Skin of body (tissue), 2 donors: ENCODE data around the gene CAD. TPM values are rescaled to one million over a fixed set of nuclear protein-coding genes. Genes with fewer than 3 reads are reported as not detected.

Experiments used
- DNase-seq: peaks from one replicate; lab custom pipeline; 2025; lab: John Stamatoyannopoulos, UW
- total RNA-seq: library from RNA; depleted of rRNA; stranded (reverse); fragments of >200 nt; gene quantifications from one replicate; pipeline ENCODE4 v1.2.3, GENCODE V29; 2014

CAD gene
- total RNA-seq, 1 donor from 2014 or later: 35.2 TPM

DNA sequence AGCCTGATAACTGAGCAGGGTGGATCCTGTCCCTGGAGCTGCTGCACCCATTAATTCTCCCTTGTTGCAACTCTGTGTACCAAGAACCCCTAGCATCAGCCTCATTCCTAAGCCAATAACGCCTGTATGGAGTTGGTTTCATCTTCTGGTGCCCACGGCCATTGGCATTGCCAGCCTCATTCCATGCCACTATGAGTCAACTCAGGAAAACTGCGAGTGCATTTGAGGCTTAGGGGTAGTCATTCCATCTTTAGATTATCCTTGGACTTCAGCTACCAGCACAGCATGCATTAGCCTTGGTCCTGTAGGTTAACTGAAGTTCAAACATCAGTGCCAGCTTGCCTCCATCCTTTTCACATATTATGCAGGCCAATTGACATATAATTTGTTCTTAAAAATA lies 63.7 kb downstream of the CAD start:
- DNase-seq: no peak

DNA sequence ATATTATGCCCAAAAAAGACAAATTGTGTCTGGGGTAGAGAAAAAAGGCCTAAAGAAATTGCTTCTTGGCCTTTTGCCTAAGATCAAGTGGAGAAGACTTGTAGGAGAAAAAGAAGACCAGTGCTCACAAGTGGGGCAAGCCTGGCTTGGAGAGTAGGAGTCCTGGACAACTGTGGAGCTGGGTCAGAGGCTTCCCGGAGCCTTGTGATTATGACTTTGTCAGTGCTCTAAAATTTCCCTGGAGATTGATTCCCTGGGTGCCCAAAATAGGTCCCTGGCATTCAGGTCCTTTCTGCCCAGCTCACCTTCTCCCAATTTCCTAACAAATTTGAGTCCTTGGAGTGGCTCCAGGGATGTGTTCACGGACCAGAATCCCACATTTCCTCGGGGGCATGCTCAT lies 64.3 kb downstream of the CAD start:
- DNase-seq: no peak

DNA sequence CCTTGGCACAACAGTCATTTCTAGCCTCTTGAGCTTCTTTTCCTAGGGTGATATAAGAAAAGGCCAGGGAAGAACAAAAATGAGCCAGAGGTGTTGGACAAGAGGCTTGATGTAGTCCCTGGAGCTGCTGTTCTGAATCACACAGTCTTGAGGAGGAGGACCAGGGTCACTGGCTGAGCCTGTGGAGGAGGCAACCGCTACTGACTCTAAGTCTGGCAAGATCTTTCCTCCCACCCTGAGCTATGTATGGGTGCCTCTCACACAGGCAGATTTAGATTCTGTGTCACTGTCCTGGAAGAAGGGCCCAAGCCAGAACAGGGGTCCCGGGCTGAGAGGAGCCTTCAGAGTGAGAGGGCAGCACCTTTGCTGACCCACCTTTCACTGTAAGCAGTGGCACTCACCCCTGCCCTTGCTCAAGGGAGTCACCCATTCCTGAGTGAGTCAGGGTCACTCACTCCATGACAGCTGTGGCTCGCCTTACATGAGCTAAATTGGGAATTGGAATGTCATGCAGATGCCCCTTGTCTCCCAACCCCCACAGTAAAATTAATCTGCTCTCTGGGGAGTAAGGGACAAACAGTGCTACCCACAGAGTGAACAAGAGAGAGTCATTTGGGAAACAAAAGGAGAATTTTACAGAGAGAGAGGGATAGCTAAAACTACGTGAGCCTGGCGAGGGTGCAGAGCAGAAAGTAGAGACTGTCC lies 64.8 kb downstream of the CAD start, which contains the start of gene TRIM54:
Gene TRIM54, plus strand, starts transcription at position 575 of the 705 bp plus-strand sequence. CDS start 303 bp downstream, outside the sequence.
- DNase-seq: no peak

DNA sequence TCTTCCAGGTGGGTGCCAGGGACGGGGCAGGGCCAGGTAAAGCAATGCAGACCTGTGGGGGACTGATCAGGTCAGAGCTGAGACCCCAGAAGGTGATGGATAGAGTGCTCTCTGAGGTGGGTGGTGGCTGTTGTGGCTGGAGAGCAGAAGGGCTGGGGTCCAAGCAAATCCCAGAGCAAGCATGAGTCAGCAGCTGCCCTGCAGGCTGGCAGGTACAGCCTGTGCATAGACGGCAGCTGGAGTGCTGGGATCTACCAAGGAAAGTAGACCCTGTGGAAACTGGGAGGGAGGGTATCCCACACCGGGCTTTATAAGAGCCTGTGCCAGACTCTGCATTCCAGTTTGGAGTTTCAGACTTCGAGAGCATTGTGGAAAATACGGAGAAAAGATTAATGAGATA lies 65.7 kb downstream of the CAD start:
- no peak for DNase-seq

DNA sequence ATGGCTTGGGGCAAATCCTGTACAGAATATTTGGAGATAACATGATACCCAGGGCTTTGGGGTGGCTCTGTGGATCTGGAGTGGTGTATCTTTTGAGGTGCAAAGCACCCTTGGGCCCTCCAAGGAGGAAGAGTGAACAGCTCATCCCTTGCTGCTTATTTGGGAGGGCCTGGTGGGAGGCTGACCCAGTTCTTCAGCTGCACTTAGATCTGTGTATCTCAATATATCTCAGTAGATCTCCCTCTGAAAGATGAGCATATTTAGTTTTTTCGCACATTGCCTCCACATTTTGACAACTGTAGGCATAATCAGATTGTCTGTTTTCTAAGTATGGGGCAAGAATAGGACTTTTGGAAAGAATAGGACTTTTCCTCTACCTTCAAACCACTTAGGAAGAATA lies 67.8 kb downstream of the CAD start:
- DNase-seq: no peak

DNA sequence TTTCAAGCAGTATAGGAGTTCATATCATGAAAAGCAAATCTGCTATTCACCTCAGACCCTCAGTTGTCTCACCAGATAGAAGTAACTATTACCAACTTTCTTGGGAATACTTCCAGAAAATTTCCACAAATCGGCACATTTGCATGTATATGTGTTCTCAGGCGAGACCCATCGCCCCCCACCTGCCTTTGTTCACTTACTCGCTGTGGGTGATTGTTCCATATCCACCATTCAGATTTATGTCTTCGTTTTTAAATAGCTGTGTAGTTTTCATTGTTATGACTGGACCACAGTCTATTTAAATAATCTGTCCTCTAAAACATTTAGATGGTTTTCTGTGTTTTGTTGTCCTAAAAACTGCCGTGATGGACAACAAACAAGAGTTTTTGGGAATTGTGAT lies 68.3 kb downstream of the CAD start:
- DNase-seq: no peak

DNA sequence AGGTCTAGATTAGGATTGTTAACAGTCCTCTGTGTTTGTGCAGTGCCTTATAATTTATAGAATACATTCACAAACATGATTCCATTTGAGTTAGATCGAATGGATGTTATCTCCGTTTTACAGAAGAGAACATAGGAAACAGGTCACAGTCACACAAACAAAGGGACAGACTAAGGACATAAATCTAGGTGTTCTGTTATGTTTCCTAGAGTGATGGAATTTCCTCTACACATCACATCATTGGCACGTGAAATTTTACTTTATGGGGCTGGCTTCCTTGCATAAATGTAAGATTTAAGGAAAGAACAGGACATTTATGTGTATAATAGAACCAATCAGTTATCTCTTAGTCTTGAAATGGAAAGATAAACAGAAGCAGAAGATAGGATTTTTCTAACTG lies 71.4 kb downstream of the CAD start:
- no peak for DNase-seq

DNA sequence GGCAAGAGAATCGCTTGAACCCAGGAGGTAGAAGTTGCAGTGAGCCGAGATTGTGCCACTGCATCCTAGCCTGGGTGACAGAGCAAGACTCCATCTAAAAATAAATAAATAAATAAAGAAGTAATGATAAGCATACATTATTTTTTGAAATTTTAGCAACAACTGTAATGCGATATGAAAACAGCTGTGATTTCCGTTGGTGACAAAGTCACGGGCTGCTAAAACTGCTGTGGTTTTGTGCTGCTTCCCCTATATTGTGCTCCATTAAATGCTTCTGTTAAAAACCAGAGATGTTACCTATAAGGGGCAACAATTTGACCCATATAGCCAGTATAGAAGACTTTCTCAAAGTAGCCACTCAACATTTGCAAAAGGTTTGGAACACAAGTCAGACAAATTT lies 73.4 kb downstream of the CAD start:
- no peak for DNase-seq

DNA sequence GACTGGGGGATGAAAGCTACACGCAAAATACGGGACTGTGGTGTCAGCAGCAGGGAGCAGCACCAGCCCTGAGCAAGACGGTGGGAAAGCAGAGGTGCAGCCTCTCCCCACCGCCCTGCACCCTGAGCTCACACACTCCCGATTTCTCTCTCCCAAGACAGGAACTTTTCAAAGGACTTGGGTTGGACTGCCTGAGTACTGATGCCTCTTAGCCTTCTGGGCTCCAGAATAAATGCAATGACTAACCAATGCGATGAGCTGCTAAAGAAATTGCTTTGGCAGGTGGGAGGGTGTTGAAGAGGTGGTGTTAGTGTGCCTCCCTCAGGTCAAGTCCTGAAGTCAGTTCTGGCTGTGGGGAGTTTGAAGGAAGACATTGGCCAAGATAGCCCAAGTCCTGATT lies 74.7 kb downstream of the CAD start:
- DNase-seq: no peak

Other genes with a start within 250 kb of the CAD start
- gene MAPRE3, start 246.7 kb upstream of the CAD start, total RNA-seq: 4.9 TPM
- 30.8 TPM for gene TMEM214, start 184.4 kb upstream of the CAD start, total RNA-seq
- gene AGBL5, start 165.7 kb upstream of the CAD start, total RNA-seq: 7.7 TPM
- gene OST4, start 145.7 kb upstream of the CAD start, total RNA-seq: 199 TPM
- 66.1 TPM for gene EMILIN1, start 138.8 kb upstream of the CAD start, total RNA-seq
- 1.7 TPM for gene KHK, start 130.6 kb upstream of the CAD start, total RNA-seq
- gene CGREF1, start 98.2 kb upstream of the CAD start, total RNA-seq: 6.7 TPM
- 0.10 TPM for gene ABHD1, start 93.6 kb upstream of the CAD start, total RNA-seq
- gene PREB, start 82.7 kb upstream of the CAD start, total RNA-seq: 19.5 TPM
- gene PRR30, start 78.0 kb upstream of the CAD start, total RNA-seq: not detected
- 0.20 TPM for gene TCF23, start 68.4 kb upstream of the CAD start, total RNA-seq
- gene ATRAID, start 5.3 kb upstream of the CAD start, total RNA-seq: 93.8 TPM
- gene SLC5A6, start 5.1 kb upstream of the CAD start, total RNA-seq: 23.0 TPM
- 0.10 TPM for gene SLC30A3, start 45.7 kb downstream of the CAD start, total RNA-seq
- gene DNAJC5G, start 58.1 kb downstream of the CAD start, total RNA-seq: not detected
- gene TRIM54, start 65.1 kb downstream of the CAD start, total RNA-seq: 6.0 TPM
- 0.30 TPM for gene UCN, start 91.1 kb downstream of the CAD start, total RNA-seq
- 34.9 TPM for gene MPV17, start 105.7 kb downstream of the CAD start, total RNA-seq
- 32.5 TPM for gene GTF3C2, start 139.4 kb downstream of the CAD start, total RNA-seq
- gene EIF2B4, start 153.0 kb downstream of the CAD start, total RNA-seq: 23.5 TPM
- 53.7 TPM for gene SNX17, start 153.2 kb downstream of the CAD start, total RNA-seq
- gene ZNF513, start 163.4 kb downstream of the CAD start, total RNA-seq: 5.1 TPM
- gene PPM1G, start 192.2 kb downstream of the CAD start, total RNA-seq: 33.1 TPM
- 70.4 TPM for gene NRBP1, start 211.3 kb downstream of the CAD start, total RNA-seq
- gene KRTCAP3, start 225.0 kb downstream of the CAD start, total RNA-seq: 2.5 TPM